ENCODE data around the gene COL8A2.
A peak's percentile ranks its signal among the peaks of the same experiment; 100 is the strongest.

COL8A2 gene

DNA sequence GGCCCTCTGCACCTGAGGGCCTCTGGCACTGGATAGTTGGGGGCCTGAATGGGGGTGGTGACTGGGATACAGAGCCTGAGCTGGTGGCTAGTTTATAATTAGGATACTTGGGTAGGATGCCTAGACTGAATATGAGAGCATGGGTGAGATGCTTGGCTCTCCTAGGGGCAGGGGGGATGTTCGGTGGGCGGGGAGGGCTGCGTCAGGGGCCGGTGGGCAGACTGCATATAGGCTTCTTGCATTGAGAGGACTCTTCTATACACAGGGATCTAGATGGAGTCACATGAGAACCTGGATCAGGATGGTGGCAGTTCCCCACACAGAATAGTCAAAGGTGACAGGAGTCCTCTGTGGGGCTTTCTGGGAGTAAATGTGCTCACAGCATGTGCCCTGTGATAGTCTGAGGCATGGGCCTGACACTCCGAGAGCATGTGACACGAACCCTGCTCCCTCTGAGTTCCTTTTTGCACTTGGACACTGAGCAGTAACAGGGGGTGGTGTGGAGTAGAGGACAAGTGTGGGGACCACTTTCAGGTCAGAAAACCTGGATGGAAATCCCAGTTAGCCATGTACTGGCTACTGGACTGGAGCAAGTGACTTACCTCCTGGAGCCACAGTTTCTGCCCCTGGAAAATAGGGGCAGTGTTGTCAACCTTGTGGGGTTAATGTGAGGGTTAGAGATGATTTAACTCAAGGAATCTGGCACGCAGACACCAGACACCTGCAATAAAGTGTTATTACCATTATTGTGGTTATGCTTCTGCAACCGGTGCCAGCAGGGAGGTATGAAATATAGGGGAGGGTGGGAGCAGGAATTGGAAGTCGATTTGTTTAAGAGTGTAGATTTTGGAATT lies 33.2 kb upstream of the COL8A2 start:
- no peak for DNase-seq (ENCODE audit: low spot score)

DNA sequence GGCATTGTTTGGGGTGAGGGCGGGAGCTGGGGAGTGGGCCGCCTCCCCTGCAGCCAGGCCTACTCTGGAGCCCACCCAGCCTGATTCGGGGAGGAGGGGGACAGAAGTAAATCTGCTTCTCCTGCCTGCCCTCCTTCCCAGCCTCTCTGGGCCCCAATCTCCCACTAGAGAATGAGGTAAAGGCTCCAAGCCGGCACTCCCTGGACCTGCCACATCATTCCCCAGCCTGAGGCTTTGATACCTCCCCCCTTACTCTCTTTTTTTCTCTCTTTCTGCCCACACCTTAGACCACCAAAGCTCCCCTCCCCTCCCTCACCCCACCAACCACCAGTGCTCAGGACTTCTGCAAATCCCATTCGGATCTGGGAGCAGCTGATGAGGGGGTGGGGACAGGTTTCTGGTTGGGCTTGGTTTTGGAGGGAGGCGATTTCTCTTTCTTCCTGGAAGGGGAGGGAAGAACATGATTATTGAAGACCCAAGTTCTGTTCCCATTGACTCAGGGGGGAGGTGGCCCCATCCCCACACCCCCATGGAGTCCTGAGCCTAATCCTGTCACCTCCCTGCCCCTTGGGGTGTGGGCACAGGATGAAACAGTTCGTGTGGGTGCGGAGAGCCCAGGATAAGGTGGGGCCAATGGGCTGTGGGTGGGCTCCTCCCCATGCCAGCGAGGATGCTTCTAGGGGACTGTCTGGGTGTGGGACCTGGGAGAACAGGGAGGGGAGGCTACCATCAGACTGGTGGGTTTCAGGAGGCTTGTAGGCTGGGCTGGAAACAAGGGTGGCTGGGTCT lies 32.3 kb upstream of the COL8A2 start:
- peak; percentile 89 for DNase-seq (ENCODE audit: low spot score)

DNA sequence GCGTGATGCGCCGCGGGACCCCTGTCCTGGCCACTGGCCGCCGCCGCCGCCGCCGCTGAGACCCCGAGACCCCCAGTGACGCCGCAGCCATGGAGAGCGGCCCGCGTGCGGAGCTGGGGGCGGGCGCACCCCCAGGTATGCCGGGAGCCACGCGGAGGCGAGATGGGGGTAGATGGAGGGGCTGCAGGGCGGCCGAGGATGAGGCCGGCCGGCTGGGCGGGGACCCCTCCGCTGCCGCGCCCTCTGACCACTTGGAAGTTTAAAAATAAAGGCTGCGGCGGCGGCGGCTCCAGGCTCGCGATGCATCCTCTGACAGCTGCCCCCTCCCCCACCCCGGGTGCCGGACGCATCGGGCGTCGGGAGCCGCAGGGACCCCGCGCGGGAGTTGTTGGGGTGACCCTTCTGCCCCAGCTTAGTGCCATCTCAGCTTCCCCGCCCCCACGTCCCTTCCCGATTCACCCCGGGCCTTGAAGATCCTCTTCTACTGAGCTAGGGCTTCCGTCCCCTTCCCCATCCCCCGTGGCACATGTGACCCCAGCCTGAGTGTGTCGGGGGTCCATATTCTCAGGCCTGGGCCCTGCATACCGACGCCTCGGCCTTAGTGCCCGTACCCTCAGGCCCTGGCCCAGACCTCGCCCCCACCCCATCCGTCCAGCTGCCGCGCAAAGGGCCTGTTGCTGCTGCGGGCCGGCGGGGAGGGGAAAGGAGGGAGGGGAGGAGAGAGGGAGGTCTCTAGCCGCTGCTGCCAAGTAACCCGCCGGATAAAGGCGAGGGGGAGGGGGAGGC lies 31.5 kb upstream of the COL8A2 start:
- peak; percentile 80 for DNase-seq (ENCODE audit: low spot score)

DNA sequence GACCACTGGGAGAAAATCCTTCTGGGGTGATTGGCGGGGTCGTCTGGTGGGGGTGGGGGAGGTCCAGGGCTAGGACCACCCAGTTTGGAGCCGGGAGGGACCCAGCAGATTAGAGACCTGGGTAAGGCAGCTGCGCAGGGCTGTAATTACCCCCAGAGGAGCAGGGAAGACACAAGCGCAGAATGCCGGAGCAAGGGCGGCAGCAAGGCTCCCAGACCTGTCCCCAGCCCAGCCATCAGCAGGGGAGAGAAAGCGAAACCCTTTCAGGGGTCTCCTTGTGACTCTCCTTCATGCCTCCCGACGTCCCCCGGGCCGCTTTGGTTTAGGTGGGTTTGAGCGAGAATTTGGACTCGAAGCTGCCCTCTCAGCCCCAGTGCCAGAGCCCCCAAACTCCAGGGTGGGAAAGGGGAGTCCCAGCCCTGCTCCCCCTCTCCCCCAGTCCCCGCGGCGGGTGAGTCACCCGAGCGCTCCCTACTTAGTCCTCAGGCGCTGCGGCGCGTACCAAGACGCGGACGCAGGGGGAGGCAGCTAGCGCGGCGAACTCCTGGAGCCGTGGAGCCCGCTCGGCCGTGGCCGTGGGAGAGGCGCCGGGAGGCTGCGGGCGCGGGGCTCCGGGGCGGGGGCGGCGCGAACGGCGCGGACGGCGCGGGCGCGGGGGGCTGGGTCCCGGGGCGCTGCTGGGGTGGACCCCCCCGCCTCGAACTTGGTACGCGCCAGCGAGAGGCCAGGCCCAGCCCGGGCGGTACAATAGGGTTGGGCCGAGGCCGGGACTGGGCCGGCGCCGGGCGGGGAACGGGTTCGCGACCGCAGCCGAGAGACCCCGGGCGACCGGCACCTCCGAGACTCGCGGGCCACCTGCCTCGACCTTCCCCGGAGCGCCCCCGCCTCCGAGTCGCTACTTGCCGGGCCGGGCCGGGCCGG lies 30.6 kb upstream of the COL8A2 start, which contains the start of gene MAP7D1:
Gene MAP7D1 (plus strand): TSS at position 753 of the 921 bp plus-strand sequence. CDS start 258 bp downstream, outside the sequence.
- peak; percentile 93 for DNase-seq (ENCODE audit: low spot score)

DNA sequence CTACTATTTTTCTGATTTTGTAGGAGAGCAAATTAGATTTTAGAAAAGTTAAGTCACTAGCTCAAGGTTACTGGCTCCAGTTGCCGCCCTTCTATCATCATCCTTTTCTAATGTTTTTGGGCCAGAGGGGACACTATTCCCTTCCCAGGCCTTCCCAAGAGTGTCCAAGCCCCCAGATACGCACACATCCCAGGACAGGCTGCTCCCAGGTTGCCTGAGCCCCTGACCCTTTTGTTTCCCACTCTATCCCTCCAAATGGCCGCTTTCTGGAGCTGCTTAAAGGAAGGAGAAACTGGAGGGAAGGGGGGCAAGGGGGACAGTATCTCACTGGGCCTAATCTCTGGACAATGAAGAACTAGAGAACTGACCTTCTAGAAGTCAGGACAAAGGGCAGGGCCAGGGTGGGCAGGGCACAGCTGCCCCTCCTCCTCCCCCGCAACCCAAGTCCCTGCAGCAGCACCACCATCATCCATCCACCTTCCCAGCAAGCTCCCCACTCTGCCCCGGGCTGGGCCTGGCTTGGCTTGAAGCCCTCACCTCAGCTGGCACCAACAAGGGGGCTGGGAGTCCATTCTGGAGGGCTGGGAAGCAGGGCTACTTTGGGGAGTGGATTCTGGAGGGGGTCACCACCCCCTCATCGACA lies 29.9 kb upstream of the COL8A2 start:
- no peak for DNase-seq (ENCODE audit: low spot score)

DNA sequence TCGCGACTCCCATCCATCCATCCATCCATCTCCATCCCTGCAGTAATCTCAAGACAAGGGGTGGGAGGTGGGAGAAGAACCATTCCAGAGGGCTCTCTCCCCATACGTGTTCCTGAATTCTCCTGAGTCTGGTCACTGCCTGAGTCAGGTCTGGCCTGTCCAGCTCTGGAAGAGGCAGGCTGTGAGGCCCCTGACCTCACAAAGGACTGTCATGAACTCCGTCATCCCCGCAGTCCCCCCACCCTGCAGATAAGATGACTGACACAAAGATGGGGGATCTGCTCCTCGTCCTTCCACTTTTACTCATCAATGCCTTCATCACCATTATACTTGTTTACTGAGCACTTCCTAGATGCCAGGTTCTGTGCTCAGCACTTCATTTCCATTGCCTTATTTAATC lies 29.3 kb upstream of the COL8A2 start:
- no peak for DNase-seq (ENCODE audit: low spot score)

DNA sequence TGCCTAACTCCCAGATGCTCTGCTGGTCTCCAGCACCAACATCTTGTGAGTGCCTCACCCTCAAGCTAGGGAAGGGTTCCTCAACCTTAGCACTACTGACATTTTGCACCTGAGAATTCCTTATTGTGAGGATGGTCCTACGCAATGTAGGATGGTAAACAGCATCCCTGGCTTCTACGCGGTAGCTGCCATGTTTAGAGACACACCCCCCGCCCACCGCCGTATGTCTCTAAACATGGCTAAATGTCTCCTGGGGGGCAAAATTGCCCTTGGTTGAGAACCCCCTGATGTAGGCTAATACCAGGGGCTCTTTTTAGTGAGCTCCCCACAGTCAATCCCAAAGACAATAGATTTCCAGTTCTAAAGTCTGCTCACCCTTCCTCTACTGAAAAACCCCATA lies 28.5 kb upstream of the COL8A2 start:
- no peak for DNase-seq (ENCODE audit: low spot score)

DNA sequence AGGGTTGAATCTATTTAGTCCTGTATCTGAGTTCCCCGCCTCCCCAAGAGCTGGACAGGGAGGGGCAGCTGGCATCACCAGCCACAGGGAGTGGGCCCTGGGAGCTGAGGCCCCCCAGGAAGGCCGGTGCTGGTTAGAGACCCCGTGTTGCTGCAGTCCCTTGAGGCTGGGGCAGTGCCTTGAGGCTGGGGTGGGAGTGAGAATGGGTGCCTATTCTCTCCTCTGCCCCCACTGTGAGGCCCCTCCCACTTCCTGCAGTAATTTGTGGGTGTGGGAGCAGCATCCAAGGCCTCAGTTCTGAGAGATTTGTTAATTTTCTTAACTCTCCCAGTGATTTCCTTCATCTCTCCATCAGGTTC lies 26.8 kb upstream of the COL8A2 start:
- no peak for DNase-seq (ENCODE audit: low spot score)

DNA sequence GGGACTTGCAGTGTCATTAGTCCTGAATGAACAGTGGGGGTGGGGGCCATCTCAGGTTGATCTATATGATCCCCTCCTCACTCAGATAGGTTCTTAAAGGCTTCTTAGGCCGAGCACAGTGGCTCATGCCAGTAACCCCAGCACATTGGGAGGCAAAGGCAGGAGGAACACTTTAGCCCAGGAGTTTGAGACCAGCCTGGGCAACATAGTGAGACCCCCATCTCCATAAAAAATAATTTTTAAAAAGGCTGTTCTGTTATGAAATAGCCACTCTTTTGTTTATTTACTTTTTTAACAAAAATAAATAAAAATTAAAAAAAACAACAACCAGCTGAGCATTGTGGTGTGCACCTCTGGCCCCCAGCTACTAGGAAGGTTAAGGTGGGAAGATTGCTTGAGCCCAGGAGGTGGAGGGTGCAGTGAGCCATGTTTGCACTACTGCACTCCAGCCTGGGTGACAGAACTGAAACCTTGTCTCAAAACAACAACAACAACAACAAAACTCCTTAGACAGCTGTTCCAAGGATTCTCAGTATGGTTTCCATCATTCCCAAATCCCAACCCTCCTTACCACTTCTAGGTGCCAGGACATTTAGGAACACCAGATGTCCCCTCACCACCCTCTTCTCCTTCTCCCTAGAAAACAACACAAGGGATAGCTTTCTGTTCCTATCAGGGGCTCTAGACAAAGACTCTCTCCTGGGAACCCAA lies 26.3 kb upstream of the COL8A2 start:
- no peak for DNase-seq (ENCODE audit: low spot score)

DNA sequence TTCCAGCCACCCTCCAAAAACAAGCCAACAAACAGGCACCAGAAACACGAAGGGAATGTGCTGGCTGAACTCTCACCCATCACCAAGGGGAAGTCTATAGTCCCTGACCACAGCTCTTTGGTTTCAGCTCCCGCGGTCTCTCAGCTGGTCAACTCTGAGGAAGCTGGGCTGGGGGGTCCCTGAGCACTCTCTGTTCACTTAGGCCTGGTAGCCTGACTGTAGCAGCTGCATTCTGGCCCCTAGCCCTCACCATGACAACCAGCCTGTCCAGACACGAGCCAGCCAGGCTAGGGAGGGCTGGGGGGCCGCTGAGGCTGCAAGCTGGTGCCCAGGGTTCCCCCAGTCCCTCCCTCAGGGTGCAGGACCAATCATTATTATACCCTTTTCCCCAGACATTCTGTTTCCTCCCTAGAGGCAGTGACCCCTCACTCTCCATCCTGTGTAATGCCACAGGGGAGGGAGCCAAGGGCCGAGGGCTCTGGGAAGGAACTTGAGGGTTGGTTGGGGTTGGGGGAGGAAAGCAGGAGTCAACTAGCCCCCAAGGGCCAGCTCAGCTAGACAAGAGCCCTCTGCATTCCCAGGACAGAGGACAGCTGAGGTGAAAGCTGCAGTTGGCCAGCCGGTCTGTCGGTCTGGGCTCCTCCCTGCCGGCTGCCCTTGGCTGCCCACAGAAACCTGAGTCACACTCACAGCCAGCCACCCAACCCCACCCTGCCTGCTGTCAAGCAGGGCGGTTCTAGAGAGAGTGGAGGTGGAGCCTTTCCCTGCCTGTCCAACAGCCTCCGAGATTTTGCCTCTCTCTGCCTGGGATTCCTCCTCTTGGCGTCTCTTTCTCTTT lies 25.5 kb upstream of the COL8A2 start:
- DNase-seq (ENCODE audit: low spot score): peak; percentile 85

DNA sequence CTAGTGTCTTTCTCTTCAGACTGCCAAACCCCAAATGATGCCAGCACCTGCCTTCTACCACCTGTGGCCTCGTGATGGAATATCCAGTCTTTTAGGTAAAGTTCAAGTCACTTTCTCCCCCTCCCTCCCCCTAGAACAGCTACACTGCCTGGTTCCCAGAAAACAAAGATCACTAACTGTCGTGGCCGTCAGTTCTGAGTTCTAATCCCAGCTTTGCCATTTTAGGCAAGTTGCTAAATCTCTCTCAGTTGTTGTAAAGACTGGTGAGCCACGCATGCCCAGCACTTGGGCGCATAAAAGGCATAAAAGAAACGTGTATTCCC lies 24.9 kb upstream of the COL8A2 start:
- no peak for DNase-seq (ENCODE audit: low spot score)

DNA sequence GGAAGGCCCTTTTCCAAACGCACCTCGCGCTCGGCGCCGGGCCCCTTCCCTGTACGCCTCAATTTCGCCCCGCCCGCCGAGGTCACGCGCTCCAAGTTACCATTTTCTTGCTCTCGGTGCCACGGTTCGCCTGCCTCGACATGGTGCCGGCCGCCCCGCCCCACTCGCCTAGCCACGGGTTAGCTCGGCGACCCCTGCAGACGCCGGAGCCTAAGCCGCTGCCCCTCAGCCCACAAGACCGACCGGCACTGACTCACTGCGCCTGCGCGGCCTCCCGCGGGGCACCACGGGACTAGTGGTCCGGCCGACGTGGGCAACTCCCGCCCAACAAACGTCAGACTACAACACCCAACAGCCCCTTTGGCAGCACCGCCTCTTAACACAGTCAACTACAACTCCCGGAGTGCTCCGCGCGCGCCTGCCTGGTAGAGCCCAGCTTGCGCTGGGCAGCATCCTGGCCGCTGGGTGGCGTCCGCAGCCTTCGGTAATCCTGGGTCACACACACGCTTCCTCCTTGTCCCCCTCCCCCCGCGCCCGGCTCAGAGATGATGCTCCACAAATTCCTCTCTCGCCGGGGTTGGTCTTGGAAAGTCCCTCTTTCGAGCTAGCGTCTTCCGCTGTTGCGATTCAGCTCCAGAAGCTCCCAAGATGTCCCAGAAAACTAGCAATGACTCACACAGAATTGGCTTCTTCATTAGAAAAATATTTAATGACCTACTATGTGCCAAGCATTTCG lies 24.4 kb upstream of the COL8A2 start, which contains the start of gene TRAPPC3:
Gene TRAPPC3 (minus strand): TSS at position 250 of the 736 bp plus-strand sequence. CDS start 108 bp downstream, at position 142.
- peak; percentile 100 for DNase-seq (ENCODE audit: low spot score)

DNA sequence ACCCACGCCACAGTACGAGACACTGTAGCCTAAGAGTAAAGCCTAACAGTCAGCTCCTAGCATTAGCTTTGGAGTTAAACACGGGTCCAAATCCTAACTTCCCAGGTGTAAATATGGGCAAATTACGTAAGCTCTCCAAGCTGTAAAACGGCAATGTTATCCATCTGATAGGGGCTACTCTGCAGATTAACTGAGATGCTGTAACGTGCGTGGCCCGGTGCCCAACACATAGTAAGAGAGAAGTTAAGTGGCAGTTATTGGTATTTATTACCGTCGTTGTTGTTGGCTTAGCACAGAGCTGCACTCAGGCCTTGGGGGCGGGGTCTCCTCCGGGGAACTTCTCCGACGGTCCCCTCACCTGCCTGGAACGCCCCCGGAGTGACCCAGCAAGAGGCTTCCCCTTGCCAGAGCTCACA lies 23.8 kb upstream of the COL8A2 start:
- no peak for DNase-seq (ENCODE audit: low spot score)

DNA sequence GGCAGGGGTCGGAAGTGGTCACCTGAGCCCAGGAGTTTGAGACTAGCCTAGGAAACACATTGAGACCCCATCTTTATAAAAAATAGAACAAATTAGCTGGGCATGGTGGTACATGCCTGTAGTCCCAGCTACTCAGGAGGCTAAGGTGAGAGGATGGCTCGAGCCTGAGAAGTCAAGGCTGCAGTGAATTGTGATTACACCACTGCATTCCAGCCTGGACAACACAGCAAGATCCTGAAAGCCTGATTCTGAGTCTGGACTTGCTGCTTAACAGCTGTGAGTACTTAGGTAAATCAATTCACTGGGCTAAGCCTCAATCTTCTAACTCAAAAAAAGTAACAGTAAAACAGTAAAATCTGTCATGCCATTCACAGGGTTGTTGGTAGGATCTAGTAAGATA lies 19.4 kb upstream of the COL8A2 start:
- no peak for DNase-seq (ENCODE audit: low spot score)

DNA sequence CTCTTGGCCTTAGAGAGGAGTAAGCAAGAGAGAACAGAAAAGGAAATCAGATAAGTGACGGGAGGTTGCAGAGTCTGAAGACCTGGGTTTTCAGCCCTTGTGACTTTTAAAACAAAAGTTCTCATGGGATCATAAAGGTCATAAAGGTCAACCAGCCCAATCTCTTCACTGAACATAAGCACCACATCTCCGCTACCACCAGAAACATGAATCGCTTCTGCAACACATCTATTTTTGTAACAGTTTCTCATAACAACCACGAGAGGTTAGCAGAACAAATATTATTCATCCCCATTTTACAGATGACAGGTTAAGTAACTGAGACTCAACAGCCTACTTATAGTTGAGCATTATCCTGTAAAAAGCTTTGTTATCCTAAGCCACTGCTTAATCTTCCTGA lies 18.4 kb upstream of the COL8A2 start:
- DNase-seq (ENCODE audit: low spot score): no peak

DNA sequence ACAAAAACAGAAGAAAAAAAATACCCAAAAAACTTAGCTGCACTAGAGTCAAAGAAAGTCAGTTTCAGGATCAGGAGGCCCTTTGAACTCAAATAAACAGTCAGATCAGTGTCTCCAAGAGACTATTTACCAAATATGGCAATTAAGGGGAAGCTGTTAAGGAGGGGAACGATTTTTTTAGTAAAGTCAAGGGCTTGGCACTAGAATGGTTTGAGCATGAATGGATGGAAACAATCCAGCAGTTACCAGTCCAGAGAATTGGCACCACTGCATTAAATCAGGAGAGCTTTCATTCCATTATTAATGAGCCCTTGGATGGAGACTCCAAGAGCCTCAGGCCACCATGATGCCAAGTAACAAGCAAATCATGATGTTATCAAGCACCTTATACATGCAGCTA lies 17.1 kb upstream of the COL8A2 start:
- DNase-seq (ENCODE audit: low spot score): no peak

DNA sequence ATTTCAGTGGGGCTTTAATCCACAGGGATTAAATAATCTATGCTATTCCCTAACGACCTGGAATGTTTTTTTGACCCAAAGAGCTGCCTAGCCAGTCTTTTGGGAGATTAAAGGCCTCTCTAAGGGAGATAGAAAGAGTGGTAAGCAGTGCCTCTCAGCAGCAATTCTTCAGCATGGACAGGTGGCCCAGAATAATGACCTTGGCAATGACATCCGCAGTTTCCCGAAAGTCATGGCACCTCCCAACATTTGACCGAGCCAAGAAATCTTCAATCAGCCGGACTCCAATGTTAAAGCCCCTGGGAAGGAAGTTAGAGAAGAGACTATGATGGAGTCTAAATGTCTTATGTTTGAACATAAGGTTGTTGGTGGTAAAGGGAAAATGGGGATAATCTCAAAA lies 14.5 kb upstream of the COL8A2 start:
- no peak for DNase-seq (ENCODE audit: low spot score)

DNA sequence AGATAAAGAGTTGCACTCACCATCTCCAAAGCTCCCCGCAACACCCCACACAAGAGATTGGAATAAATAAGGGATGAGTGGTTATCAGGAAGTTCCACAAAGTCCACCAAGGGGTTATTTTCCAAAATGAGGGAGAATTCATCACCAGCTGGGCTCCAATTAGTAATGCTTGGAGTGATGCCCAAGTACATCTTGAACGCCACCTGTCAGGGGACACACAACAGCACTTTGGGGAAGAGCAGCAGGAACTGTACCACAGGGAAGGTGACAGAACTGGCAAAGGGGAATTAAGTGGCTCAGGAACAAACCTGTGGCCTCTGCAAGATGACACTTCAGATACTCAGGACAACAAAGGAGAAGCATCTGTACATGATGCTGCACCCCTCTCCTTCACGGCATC lies 12.8 kb upstream of the COL8A2 start:
- DNase-seq (ENCODE audit: low spot score): no peak

DNA sequence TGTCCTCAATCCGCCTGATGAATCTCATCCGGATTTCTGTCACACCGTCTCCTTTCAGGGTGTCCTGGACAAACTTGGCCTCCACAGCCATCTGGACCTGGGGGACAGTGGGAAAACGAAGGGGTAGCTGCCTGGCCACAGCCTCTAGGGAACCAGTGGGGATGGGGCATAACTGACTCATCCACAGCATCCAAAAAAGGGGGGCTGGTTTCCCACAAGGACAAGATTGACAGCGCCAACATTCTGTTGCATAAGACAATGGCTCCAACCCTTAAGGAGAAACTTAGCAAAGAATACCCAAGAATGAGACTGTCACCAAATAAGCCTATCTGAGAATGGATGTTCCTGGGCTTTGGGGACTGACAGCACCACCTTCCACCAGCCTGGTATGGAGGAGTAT lies 12.2 kb upstream of the COL8A2 start:
- no peak for DNase-seq (ENCODE audit: low spot score)
